Upper lobe of right lung (tissue), 1 donor: Measurements from ENCODE around the gene CCDC12. TPM values are rescaled to one million over a fixed set of nuclear protein-coding genes. Genes with fewer than 3 reads are reported as not detected.

Experiments
- ATAC-seq: fragments of 200-7000 bp; cut with Tn5 transposase; one replicate; pipeline ENCODE4 v1.9.1; 2020; ENCODE audit warnings: mild to moderate bottlenecking, moderate library complexity
- DNase-seq: peaks from one replicate; pipeline ENCODE4 v3.0.0-alpha.2; 2020
- H3K27ac ChIP-seq: fragments of 200-600 bp; one replicate; pipeline ENCODE4 v1.8.0; 2022
- H3K27me3 ChIP-seq: fragments of 200-600 bp; one replicate; pipeline ENCODE4 v1.8.0; 2022; ENCODE audit warnings: mild to moderate bottlenecking
- H3K36me3 ChIP-seq: fragments of 200-600 bp; one replicate; pipeline ENCODE4 v1.8.0; 2022
- H3K4me1 ChIP-seq: fragments of 200-600 bp; one replicate; pipeline ENCODE4 v1.8.0; 2022
- H3K4me3 ChIP-seq: fragments of 200-600 bp; one replicate; pipeline ENCODE4 v1.8.0; 2022; ENCODE audit warnings: mild to moderate bottlenecking
- H3K9me3 ChIP-seq: fragments of 200-600 bp; one replicate; pipeline ENCODE4 v1.8.0; 2022
- CTCF ChIP-seq: fragments of 200-600 bp; IDR thresholded peaks from one replicate; pipeline ENCODE4 v1.8.0; 2022; ENCODE audit warnings: antibody characterized with exemption
- intact Hi-C: fragments of 100-400 bp; cut with DNase I; formaldehyde crosslinking; loops from one replicate; pipeline ENCODE4 v1.11.0; 2022
- total RNA-seq: library from RNA; stranded (reverse); fragmentation: NEBNext Ultra II Directional; extraction: Animal tissue kit (Norgen Biotek cat#: 25700); gene quantifications from one replicate; pipeline ENCODE4 v1.2.1, GENCODE V29; 2021
- donor health status: DM: no; HTN: yes; CAD: no; lungs with severe emphysema.

The CCDC12 gene
- total RNA-seq, 1 donor from 2014 or later = 42.1 TPM

- intact Hi-C loops = no loop called here
- Histone ChIP-seq H3K4me3 (no peak overlapping the region), H3K27me3 (no peaks in the 10 kb centered on the region), H3K4me1 (peaks cover 87% of the 10 kb centered on the region), H3K27ac (peak overlapping the region; percentile 36), H3K36me3 (no peaks in the 10 kb centered on the region), H3K9me3 (no peaks in the 10 kb centered on the region)
- ATAC-seq (peak; percentile 49), DNase-seq (no peak)
- no peak for TF ChIP-seq CTCF
Measured at GRCh38 chr3:46953234-46954010, 23.1 kb downstream of the CCDC12 start.

GRCh38 chr3:46952813-46953212, 23.7 kb downstream of the CCDC12 start:
- Histone ChIP-seq H3K27ac (no peak overlapping the region), H3K36me3 (no peaks in the 10 kb centered on the region), H3K9me3 (no peaks in the 10 kb centered on the region), H3K27me3 (no peaks in the 10 kb centered on the region), H3K4me3 (no peak overlapping the region), H3K4me1 (peaks cover 92% of the 10 kb centered on the region)
- no peak for TF ChIP-seq CTCF
- DNase-seq (no peak), ATAC-seq (no peak)
- intact Hi-C loops = no loop called here

GRCh38 chr3:46950650-46951241, 25.8 kb downstream of the CCDC12 start:
- Histone ChIP-seq H3K4me3 (no peak overlapping the region), H3K9me3 (no peaks in the 10 kb centered on the region), H3K36me3 (no peaks in the 10 kb centered on the region), H3K27me3 (no peaks in the 10 kb centered on the region), H3K4me1 (peaks cover 95% of the 10 kb centered on the region), H3K27ac (no peak overlapping the region)
- DNase-seq = no peak
- no peak for TF ChIP-seq CTCF
- no peak for ATAC-seq
- intact Hi-C loops = no loop called here

GRCh38 chr3:46950177-46950576, 26.4 kb downstream of the CCDC12 start:
- Histone ChIP-seq H3K4me1 (peaks cover 95% of the 10 kb centered on the region), H3K27ac (no peak overlapping the region), H3K27me3 (no peaks in the 10 kb centered on the region), H3K9me3 (no peaks in the 10 kb centered on the region), H3K36me3 (no peaks in the 10 kb centered on the region), H3K4me3 (no peak overlapping the region)
- DNase-seq (no peak), ATAC-seq (no peak)
- intact Hi-C loops = no loop called here
- no peak for TF ChIP-seq CTCF

GRCh38 chr3:46948830-46949671, 27.5 kb downstream of the CCDC12 start:
- peak; percentile 8 for TF ChIP-seq CTCF
- DNase-seq = peak; percentile 76
- Histone ChIP-seq H3K4me1 (peaks cover 95% of the 10 kb centered on the region), H3K36me3 (no peaks in the 10 kb centered on the region), H3K4me3 (no peak overlapping the region), H3K27me3 (no peaks in the 10 kb centered on the region), H3K27ac (peak overlapping the region; percentile 75), H3K9me3 (no peaks in the 10 kb centered on the region)
- ATAC-seq = peak; percentile 68
- intact Hi-C loops = no loop called here
